Left cardiac atrium (tissue), 4 donors: ENCODE results near the gene BCAP31. TPM values are rescaled to one million over a fixed set of nuclear protein-coding genes. Genes with fewer than 3 reads are reported as not detected.
"Not testable (repeated sequence)": the region's sequence is repeated elsewhere in the genome, so short reads cannot be mapped to it uniquely, and the experiment has no call there.

Experiments
- ATAC-seq, 2 donors: fragments of 200-7000 bp; cut with Tn5 transposase; one replicate each; pipeline ENCODE4 v1.9.1; 2020; ENCODE audit warnings: mild to moderate bottlenecking in 2 of 2, moderate library complexity in 2 of 2
- DNase-seq: peaks from one replicate; pipeline ENCODE4 v3.0.0-alpha.2; 2020
- intact Hi-C, 2 donors: fragments of 100-400 bp; cut with DNase I; formaldehyde crosslinking; loops; one replicate each; pipeline versions ENCODE4 v1.14.1 to v1.15.1; 2022 to 2023
- total RNA-seq, 2 donors: library from RNA; stranded (reverse); fragmentation: NEBNext Ultra II Directional; extraction: Animal tissue kit (Norgen Biotek cat#: 25700); gene quantifications; one replicate each; pipeline ENCODE4 v1.2.1, GENCODE V29; 2021
- donor health status: DM: no; HTN: yes; CAD: no.
- donor health status: DM: no; HTN: yes; CAD: no; lungs with severe emphysema.
- donor health status: DM: yes; HTN: yes; CAD: no.
- donor health status: Dilated cardiomyopathy.

The BCAP31 gene
- total RNA-seq, 2 donors from 2014 or later: 123 to 159 TPM

GRCh38 chrX:153700967-153701366, 23.2 kb downstream of the BCAP31 start:
- ATAC-seq (no peak), DNase-seq (no peak)
- intact Hi-C loops: no loop called here

GRCh38 chrX:153700376-153700945, 23.7 kb downstream of the BCAP31 start:
- ATAC-seq (peak; percentile 3 to 20), DNase-seq (no peak)
- intact Hi-C loops: no loop called here

GRCh38 chrX:153699784-153700371, 24.3 kb downstream of the BCAP31 start:
- intact Hi-C loops, DNase-seq: not testable (repeated sequence)
- peak; percentile 52 to 75 for ATAC-seq

GRCh38 chrX:153699210-153699783, 24.9 kb downstream of the BCAP31 start:
- ATAC-seq, DNase-seq, intact Hi-C loops: not testable (repeated sequence)

GRCh38 chrX:153697924-153698865, 26.0 kb downstream of the BCAP31 start:
- DNase-seq (no peak), ATAC-seq (no peak)
- intact Hi-C loops: no loop called here

GRCh38 chrX:153696986-153697722, 27.0 kb downstream of the BCAP31 start:
- intact Hi-C loops, DNase-seq, ATAC-seq: not testable (repeated sequence)

- ATAC-seq, intact Hi-C loops, DNase-seq: not testable (repeated sequence)
Measured at GRCh38 chrX:153696538-153696937, 27.6 kb downstream of the BCAP31 start.

GRCh38 chrX:153696100-153696499, 28.1 kb downstream of the BCAP31 start:
- no peak for ATAC-seq
- intact Hi-C loops: no loop called here
- DNase-seq: no peak

GRCh38 chrX:153694687-153695270, 29.4 kb downstream of the BCAP31 start:
- intact Hi-C loops: no loop called here
- ATAC-seq (no peak), DNase-seq (no peak)

GRCh38 chrX:153694256-153694655, 29.9 kb downstream of the BCAP31 start:
- DNase-seq, intact Hi-C loops: not testable (repeated sequence)

GRCh38 chrX:153693216-153694086, 30.7 kb downstream of the BCAP31 start:
- ATAC-seq (no peak), DNase-seq (no peak)
- intact Hi-C loops: no loop called here

More at GRCh38 chrX:153694256-153694655, 29.9 kb downstream of the BCAP31 start:
- ATAC-seq: not testable (repeated sequence)

GRCh38 chrX:153692611-153693156, 31.5 kb downstream of the BCAP31 start:
- DNase-seq (no peak), ATAC-seq (no peak)
- intact Hi-C loops: no loop called here

GRCh38 chrX:153692003-153692402, 32.2 kb downstream of the BCAP31 start:
- DNase-seq (no peak), ATAC-seq (no peak)
- intact Hi-C loops: no loop called here

- DNase-seq, intact Hi-C loops, ATAC-seq: not testable (repeated sequence)
Measured at GRCh38 chrX:153691032-153691827, 33.0 kb downstream of the BCAP31 start.

GRCh38 chrX:153690466-153690865, 33.7 kb downstream of the BCAP31 start:
- intact Hi-C loops: no loop called here
- DNase-seq (no peak), ATAC-seq (no peak)

- intact Hi-C loops: no loop called here
- ATAC-seq: peak; percentile 3 to 6
- DNase-seq: no peak
Measured at GRCh38 chrX:153689654-153690465, 34.3 kb downstream of the BCAP31 start.
